SU-DHL-6 (cell line): ENCODE data around the gene IARS2.

Experiments
- H2AFZ ChIP-seq: fragments of 200-600 bp; sonication (generic); 2 replicates; pipeline ENCODE4 v1.6.1; 2014; ENCODE audit warnings: low read depth, mild to moderate bottlenecking, moderate library complexity, mixed read lengths, antibody characterized with exemption, low read length; ENCODE audit not compliant: severe bottlenecking
- H3F3A ChIP-seq: fragments of 200-600 bp; shearing (Covaris generic); 2 replicates; pipeline ENCODE4 v1.6.0; 2016; ENCODE audit warnings: antibody characterized with exemption, mild to moderate bottlenecking; ENCODE audit not compliant: insufficient read depth
- H3K27ac ChIP-seq: fragments of 200-600 bp; sonication (generic); 2 replicates; pipeline ENCODE4 v1.5.1; 2016; ENCODE audit warnings: low read depth, mild to moderate bottlenecking, low read length, moderate library complexity, mixed read lengths
- H3K27me3 ChIP-seq: fragments of 200-600 bp; sonication (generic), shearing (Covaris generic); 2 replicates; pipeline ENCODE4 v1.6.0; 2014; ENCODE audit warnings: mild to moderate bottlenecking, low read length
- H3K36me3 ChIP-seq: fragments of 200-600 bp; sonication (generic); 2 replicates; pipeline ENCODE4 v1.6.1; 2014; ENCODE audit warnings: mild to moderate bottlenecking, low read length, mixed read lengths
- H3K4me2 ChIP-seq: fragments of 300-600, 200-600 bp; shearing (Covaris generic), sonication (generic); 2 replicates; pipeline ENCODE4 v1.6.0; 2014; ENCODE audit warnings: low read length, low read depth, mild to moderate bottlenecking; ENCODE audit not compliant: poor library complexity, severe bottlenecking
- H3K4me3 ChIP-seq: fragments of 200-600 bp; sonication (generic); 2 replicates; pipeline ENCODE4 v1.5.1; 2014; ENCODE audit warnings: antibody characterized with exemption, low read length, mild to moderate bottlenecking, mixed read lengths; ENCODE audit not compliant: insufficient read depth, poor library complexity, severe bottlenecking
- H3K79me2 ChIP-seq: fragments of 200-600 bp; sonication (generic); 2 replicates; pipeline ENCODE4 v1.6.1; 2014; ENCODE audit warnings: mild to moderate bottlenecking, low read length, moderate library complexity; ENCODE audit not compliant: insufficient read depth
- H3K9ac ChIP-seq: fragments of 200-600 bp; sonication (generic); 2 replicates; pipeline ENCODE4 v1.7.0; 2014; ENCODE audit warnings: mild to moderate bottlenecking, low read length
- H3K9me2 ChIP-seq: fragments of 200-600 bp; sonication (generic); replicated peaks from 2 replicates; pipeline ENCODE4 v1.6.1; 2014; ENCODE audit warnings: low read length; ENCODE audit not compliant: insufficient read depth
- H3K9me3 ChIP-seq: fragments of 200-600 bp; sonication (generic); 2 replicates; pipeline ENCODE4 v1.6.1; 2014; ENCODE audit warnings: low read length, mixed read lengths; ENCODE audit not compliant: insufficient read depth
- H4K20me1 ChIP-seq: fragments of 200-600 bp; sonication (generic); 2 replicates; pipeline ENCODE4 v1.6.1; 2014; ENCODE audit warnings: low read depth, mild to moderate bottlenecking, antibody characterized with exemption, low read length, moderate library complexity, mixed read lengths
- EZH2phosphoT487 ChIP-seq: fragments of 200-600 bp; sonication (generic), shearing (Covaris generic); conservative IDR thresholded peaks from 2 replicates; pipeline ENCODE4 v1.6.1; 2018; ENCODE audit warnings: mild to moderate bottlenecking, antibody characterized with exemption, low read length, moderate library complexity, mixed read lengths
- TF ChIP-seq, protein P1 (sequence below): fragments of 200-600 bp; sonication (generic); IDR thresholded peaks from one replicate; pipeline ENCODE4 v1.5.1; 2017; ENCODE audit warnings: antibody characterized with exemption, mild to moderate bottlenecking, low read length, moderate library complexity; ENCODE audit not compliant: insufficient read depth, poor library complexity, severe bottlenecking

Gene IARS2

DNA sequence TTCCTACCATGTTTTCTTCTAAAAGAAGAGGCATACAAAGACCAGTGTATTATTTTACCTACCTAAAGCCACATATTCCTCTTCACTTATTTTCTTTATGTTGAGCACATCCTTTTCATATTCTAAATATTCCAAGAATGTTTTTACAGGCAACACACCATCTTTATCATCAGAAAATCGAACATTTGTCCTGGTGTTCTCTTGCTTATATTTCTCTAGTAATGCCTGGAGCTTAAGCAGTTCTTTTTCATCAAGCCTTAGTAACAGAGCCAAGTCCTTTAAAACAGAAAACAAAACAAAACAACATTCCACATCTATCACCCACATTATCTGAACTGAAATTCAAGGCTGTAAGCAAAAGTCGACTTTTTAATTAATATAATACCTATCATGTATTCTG, 88.7 kb downstream of the IARS2 start:
- Histone ChIP-seq H3K27ac (no peak overlapping the region), H3K79me2 (no peaks in the 10 kb centered on the region), H2AFZ (no peak overlapping the region), H3K4me2 (no peak overlapping the region), H4K20me1 (no peaks in the 10 kb centered on the region), H3K9me2 (no peaks in the 10 kb centered on the region), H3K4me3 (no peak overlapping the region), H3K9ac (no peak overlapping the region), H3F3A (no peaks in the 10 kb centered on the region), H3K9me3 (no peaks in the 10 kb centered on the region), H3K27me3 (no peaks in the 10 kb centered on the region), H3K36me3 (peaks cover 20% of the 10 kb centered on the region; the same call in 1 of the 2 replicates)
- TF ChIP-seq, protein P1, sequence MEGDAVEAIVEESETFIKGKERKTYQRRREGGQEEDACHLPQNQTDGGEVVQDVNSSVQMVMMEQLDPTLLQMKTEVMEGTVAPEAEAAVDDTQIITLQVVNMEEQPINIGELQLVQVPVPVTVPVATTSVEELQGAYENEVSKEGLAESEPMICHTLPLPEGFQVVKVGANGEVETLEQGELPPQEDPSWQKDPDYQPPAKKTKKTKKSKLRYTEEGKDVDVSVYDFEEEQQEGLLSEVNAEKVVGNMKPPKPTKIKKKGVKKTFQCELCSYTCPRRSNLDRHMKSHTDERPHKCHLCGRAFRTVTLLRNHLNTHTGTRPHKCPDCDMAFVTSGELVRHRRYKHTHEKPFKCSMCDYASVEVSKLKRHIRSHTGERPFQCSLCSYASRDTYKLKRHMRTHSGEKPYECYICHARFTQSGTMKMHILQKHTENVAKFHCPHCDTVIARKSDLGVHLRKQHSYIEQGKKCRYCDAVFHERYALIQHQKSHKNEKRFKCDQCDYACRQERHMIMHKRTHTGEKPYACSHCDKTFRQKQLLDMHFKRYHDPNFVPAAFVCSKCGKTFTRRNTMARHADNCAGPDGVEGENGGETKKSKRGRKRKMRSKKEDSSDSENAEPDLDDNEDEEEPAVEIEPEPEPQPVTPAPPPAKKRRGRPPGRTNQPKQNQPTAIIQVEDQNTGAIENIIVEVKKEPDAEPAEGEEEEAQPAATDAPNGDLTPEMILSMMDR: no peak
- TF ChIP-seq EZH2phosphoT487: no peak

DNA sequence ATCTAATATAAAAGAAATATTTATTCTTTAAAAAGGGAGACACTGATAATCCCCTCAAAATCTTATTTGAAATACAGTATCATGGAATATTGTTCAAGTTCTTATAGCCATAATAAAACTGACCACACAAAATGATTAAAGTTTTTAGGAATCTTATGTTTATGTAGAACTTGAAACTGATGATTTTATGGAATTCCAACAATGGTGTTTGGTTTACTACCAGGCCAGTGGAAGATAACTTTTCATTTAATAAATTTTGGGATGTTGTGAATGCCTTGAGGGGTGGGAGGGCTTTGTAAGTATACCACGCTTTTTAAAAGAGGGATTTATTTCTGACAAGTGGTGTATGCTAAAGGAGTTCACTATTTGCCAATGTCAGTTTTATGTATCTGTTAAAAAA, 90.6 kb downstream of the IARS2 start:
- Histone ChIP-seq H3K4me3 (no peak overlapping the region), H3K9me2 (no peaks in the 10 kb centered on the region), H3F3A (no peaks in the 10 kb centered on the region), H3K9ac (no peak overlapping the region), H3K27me3 (no peaks in the 10 kb centered on the region), H3K36me3 (peaks cover 26% of the 10 kb centered on the region; the same call in 1 of the 2 replicates), H3K79me2 (no peaks in the 10 kb centered on the region), H2AFZ (no peak overlapping the region), H3K27ac (no peak overlapping the region), H3K9me3 (no peaks in the 10 kb centered on the region), H4K20me1 (no peaks in the 10 kb centered on the region), H3K4me2 (no peak overlapping the region)
- TF ChIP-seq, protein P1: no peak
- TF ChIP-seq EZH2phosphoT487: no peak

DNA sequence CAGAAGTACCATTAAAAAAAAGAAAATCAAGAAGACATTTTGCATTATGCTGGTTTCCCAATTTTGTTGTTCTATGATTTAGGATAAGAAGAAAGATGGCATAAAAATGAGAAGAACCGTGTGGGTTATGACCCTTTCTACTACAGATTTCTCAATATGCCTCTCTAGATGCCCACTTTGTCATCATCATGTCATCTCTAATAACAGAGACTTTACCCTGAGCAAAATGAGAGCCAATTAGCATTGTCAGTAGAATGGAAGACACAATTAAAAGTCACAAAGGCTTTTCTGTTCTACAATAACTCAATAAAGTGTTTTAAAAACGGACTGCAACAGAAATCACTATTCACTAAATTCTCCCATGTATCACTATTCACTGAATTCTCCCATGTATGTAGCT, 92.8 kb downstream of the IARS2 start:
- no peak overlapping the region for H3K4me3 ChIP-seq
- 0 out of 2 replicates have a peak, but pooled peaks cover 7% of the 10 kb centered on the region for H3F3A ChIP-seq
- H3K4me2 ChIP-seq: no peak overlapping the region
- TF ChIP-seq EZH2phosphoT487: no peak
- TF ChIP-seq, protein P1: no peak
- H3K79me2 ChIP-seq: no peaks in the 10 kb centered on the region
- H3K9me2 ChIP-seq: no peaks in the 10 kb centered on the region
- H3K9me3 ChIP-seq: no peaks in the 10 kb centered on the region
- H3K27me3 ChIP-seq: no peaks in the 10 kb centered on the region
- H3K36me3 ChIP-seq: peaks cover 26% of the 10 kb centered on the region; the same call in 1 of the 2 replicates
- H2AFZ ChIP-seq: no peak overlapping the region
- no peaks in the 10 kb centered on the region for H4K20me1 ChIP-seq
- no peak overlapping the region for H3K9ac ChIP-seq
- no peak overlapping the region for H3K27ac ChIP-seq
